ENCODE data around the gene LRRC47.

GRCh38 chr1:3795453-3796214 is 664 bp downstream of the LRRC47 start:
- no peak for TF ChIP-seq POLR2A (IDR thresholded peaks at IDR 0.05)
- no peak for TF ChIP-seq CTCF (IDR thresholded peaks at IDR 0.05)
- TF ChIP-seq POLR2AphosphoS5 (IDR thresholded peaks at IDR 0.05) = no peak
